Heart left ventricle (tissue), 13 donors: ENCODE results near the gene ANK3.

ENCODE experiments used
- CTCF ChIP-seq, 12 donors: fragments of 200-600 bp; sonication (generic) in 4 of 12; IDR thresholded peaks; one replicate each; pipeline versions ENCODE4 v1.5.0 to v1.8.0; 2018 to 2022; ENCODE audit warnings: antibody characterized with exemption in 12 of 12, mild to moderate bottlenecking in 5 of 12
- POLR2A ChIP-seq, 2 donors: fragments of 450-650 bp; IDR thresholded peaks; one replicate each; pipeline ENCODE4 v1.6.1; 2017; ENCODE audit warnings: antibody characterized with exemption in 2 of 2, mild to moderate bottlenecking in 2 of 2, moderate library complexity in 2 of 2
- donor health status: ischemic (EF 13 %, LVEDD 7.1; RV severe dilation, severe dysfunction).
- donor health status: DM: no; HTN: yes; CAD: no.
- donor health status: DM: no; HTN: no; CAD: no.
- donor health status: ischemic (EF 25% LVEDD 6.9; RV normal size, moderate dysfunction).
- donor health status: ischemic (EF 25% LVEDD 5.7; RV mildly dilated, moderate dysfunction).
- donor health status: ischemic (EF 35%, LVEDD 5.7; RV mildly dilated, moderate dysfunction).
- donor health status: nonischemic (EF 11% LVEDD 7.7; RV severe dilation, severe dysfunction).
- donor health status: DM: yes; HTN: yes; CAD: no.
- donor health status: PGD.
- donor health status: ischemic (EF 29% LVEDD 5.4; RV normal size, mild dysfunction).
- donor health status: nonischemic (EF 23%, LVEDD 6.1; RV moderate dilation, normal function).

- TF ChIP-seq CTCF (IDR thresholded peaks at IDR 0.05), result no peak
- no peak for TF ChIP-seq POLR2A (IDR thresholded peaks at IDR 0.05)
These were observed 40.3 kb upstream of the ANK3 start for GRCh38 chr10:60430017-60430416.
